GM18873 (cell line): ENCODE results near the gene INPPL1.
"Not testable (repeated sequence)": the region's sequence is repeated elsewhere in the genome, so short reads cannot be mapped to it uniquely, and the experiment has no call there.

Experiments
- ATAC-seq: cut with Tn5 transposase; IDR thresholded peaks from one replicate; pipeline ENCODE4 v1.9.1; 2021; ENCODE audit warnings: mild to moderate bottlenecking, moderate library complexity, moderate number of reproducible peaks; ENCODE audit not compliant: unreplicated experiment, low FRiP score

INPPL1 gene

GRCh38 chr11:72242141-72242540 is 17.6 kb downstream of the INPPL1 start:
- ATAC-seq, result no peak

GRCh38 chr11:72243173-72244059 is 18.8 kb downstream of the INPPL1 start:
- ATAC-seq, result no peak

- ATAC-seq, result no peak
These were observed 19.4 kb downstream of the INPPL1 start, which contains the start of gene PHOX2A for GRCh38 chr11:72244060-72244360. Gene PHOX2A (minus strand): TSS chr11:72244176. CDS start chr11:72244004, 172 bp downstream.

- ATAC-seq, result no peak
These were observed 20.0 kb downstream of the INPPL1 start for GRCh38 chr11:72244361-72245262.

GRCh38 chr11:72245263-72245816 is 20.8 kb downstream of the INPPL1 start:
- no peak for ATAC-seq

- ATAC-seq, result no peak
These were observed 23.0 kb downstream of the INPPL1 start for GRCh38 chr11:72247584-72247983.

- ATAC-seq, result no peak
These were observed 25.4 kb downstream of the INPPL1 start for GRCh38 chr11:72249961-72250360.

- no peak for ATAC-seq
These were observed 26.3 kb downstream of the INPPL1 start for GRCh38 chr11:72250661-72251464.

- no peak for ATAC-seq
These were observed 27.0 kb downstream of the INPPL1 start for GRCh38 chr11:72251614-72252013.

- ATAC-seq, result no peak
These were observed 28.8 kb downstream of the INPPL1 start for GRCh38 chr11:72253392-72253791.

GRCh38 chr11:72254299-72254993 is 29.9 kb downstream of the INPPL1 start:
- ATAC-seq, result no peak

GRCh38 chr11:72257570-72257969 is 33.0 kb downstream of the INPPL1 start:
- no peak for ATAC-seq

GRCh38 chr11:72259490-72259889 is 34.9 kb downstream of the INPPL1 start:
- ATAC-seq, result no peak

GRCh38 chr11:72260574-72260973 is 36.0 kb downstream of the INPPL1 start:
- no peak for ATAC-seq

- no peak for ATAC-seq
These were observed 38.8 kb downstream of the INPPL1 start for GRCh38 chr11:72263361-72263760.

- ATAC-seq, result no peak
These were observed 41.4 kb downstream of the INPPL1 start for GRCh38 chr11:72265951-72266350.

- not testable (repeated sequence) for ATAC-seq
These were observed 42.4 kb downstream of the INPPL1 start for GRCh38 chr11:72266960-72267359.

- ATAC-seq, result no peak
These were observed 43.5 kb downstream of the INPPL1 start for GRCh38 chr11:72267956-72268617.

- ATAC-seq, result no peak
These were observed 47.4 kb downstream of the INPPL1 start for GRCh38 chr11:72271980-72272379.
